Fibroblast of peridontal ligament (primary cell): Measurements from ENCODE around the gene HSD11B2.

Experiments used
- DNase-seq: peaks from one replicate; pipeline ENCODE4 v3.0.0-alpha.2; 2010; ENCODE audit errors: extremely low read depth

The HSD11B2 gene

DNA sequence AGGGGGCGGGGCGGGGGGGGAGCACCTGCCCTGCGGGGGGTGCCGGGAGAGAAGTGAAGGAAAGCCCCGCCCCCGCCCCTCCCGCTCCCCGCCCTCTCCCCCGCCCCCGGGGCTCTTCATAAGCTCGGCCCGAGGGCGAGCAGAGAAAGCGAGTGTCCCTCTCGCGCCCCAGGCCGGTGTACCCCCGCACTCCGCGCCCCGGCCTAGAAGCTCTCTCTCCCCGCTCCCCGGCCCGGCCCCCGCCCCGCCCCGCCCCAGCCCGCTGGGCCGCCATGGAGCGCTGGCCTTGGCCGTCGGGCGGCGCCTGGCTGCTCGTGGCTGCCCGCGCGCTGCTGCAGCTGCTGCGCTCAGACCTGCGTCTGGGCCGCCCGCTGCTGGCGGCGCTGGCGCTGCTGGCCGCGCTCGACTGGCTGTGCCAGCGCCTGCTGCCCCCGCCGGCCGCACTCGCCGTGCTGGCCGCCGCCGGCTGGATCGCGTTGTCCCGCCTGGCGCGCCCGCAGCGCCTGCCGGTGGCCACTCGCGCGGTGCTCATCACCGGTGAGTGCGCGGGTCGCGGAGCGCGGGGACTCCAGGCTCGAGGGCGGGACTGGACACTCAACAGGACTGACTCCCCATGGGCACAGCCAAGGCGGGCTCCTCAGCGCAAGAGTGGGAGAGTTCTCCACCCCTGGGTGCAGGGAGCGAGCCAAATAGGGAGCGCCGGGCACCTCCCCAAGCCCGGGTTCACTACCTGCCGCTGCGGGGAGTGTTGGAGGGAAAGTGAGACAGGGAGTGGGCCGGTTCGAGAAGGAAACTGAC is at the start of gene HSD11B2:
Gene HSD11B2 (plus strand): TSS at position 145 of the 798 bp plus-strand sequence. CDS start 128 bp downstream, at position 273.
- peak; percentile 27 for DNase-seq

DNA sequence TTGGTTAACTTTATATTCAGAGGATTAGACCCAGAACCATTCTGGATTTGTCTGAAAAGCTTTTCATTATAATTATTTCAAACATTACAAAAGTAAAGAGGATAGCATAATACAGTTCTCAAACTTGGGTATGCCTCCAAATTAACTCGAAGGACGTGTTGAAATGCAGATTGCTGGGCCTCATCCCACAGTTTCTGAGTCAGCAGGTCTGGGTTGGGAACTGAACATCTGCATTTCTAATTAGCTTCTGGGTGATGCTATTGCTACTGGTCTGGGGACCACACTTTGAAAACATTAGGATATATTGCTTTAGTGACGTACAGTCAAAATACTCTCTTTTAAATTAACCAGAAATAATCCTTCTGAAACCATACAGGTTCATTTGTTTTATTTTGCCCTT is 47.6 kb upstream of the HSD11B2 start:
- DNase-seq, result no peak

DNA sequence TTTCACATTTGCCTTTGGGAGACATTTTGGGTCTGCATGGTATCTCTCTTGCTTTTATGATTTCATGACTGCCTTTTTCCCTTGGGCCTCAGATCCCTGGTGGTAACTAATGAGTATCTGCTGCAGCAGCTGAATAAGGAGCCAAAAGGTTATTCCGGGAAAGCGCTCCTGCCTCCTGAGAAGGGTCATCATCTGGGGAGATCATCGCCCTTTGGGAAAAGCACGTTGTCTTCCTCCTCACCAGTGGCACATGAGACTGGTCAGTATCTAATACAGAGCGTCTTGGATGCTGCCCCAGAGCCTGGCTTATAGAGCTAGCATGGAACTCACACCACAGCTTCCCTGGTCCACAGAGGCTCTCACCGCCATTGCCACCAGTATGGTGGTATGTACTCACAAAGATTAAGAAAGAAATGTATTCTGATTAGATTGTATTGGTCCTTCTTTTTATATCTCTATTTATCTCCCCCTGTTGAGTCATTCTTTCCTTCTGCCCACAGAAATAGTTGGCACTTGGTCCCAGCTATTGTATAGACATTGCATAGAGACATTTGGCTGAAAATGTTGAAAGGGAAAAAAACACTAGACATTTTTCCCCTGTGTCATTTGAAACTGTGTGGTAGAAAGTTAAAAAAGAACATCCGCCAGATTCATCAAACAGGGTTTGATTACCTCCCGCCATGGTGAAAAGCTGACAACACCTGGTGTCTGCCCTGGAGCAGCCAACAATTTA is 46.0 kb upstream of the HSD11B2 start:
- peak; percentile 54 for DNase-seq

DNA sequence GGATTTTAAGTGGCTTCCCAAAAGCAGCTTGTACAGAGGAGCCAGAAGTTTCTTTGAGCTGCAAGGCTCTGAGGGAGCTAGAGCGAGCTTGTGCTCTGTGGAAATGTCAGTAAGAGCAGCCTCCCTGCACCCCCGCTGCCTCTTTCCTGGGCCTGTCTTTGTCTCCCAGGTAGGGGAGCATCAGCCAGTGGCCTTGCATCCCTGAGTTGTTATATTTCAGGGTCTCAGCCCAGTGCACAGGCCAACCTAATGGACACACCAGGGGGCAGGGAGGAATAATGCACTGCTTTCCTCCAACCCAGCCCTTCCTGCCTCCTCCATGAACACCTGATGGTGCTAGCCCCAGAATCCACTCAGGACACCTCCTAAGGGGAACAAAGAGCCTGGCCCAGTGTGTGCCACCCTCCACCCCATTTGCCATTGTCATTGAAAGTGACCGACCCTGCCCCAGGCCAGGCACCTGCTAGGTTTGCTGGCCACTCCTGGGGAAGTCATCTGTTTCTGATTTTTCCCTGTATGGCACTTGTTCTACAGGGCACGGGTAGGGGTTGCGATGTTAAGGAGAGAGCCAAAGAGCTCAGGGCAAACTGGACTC is 44.0 kb upstream of the HSD11B2 start:
- DNase-seq, result no peak

DNA sequence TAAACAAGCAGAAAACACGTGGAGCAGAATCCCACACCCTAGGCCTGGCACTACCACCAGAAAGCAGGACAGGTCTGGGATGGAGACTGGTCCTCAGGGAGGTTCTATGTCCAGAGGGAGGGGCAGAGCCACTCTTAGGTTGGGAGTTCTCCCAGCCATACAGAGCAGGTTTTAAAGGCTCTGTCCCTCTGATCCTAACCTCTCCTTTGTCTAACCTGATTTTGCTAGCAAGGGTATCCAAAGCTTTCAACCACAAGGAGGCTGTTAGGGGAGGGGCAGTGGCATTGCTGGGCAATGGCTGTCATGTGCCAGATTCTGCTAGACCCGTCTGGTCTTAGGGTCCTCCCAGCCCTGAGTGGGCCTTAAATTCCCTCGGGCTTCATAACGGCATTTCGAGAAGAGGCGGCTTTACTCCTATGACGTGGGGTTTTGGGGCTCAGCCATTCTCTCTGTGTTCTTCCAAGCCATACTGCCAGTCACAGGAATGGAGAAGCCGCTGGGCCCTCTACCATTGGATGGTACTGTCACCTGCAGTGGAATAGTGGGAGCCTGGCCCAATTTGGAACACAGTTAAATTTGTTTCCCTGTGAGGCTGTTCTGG is 43.3 kb upstream of the HSD11B2 start:
- DNase-seq, result no peak

DNA sequence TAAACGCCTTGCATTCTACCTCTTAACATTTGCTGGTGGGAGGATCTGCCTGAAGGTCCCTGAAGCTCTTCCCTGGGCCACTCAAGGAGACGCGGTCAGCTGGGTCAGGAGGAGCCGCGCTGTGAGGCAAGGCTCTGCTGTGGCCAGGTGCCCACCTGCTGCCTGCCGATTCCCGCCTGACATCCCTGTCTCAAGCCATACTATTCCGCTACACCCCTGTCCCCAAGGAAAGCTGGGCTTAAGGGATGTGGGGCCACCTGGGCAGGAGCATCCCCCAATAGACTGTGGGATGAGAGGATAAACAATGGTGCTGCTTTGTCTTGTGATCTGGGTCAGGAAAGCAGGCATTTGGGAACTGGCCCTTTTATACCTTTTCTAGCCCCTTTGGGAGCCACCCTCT is 42.7 kb upstream of the HSD11B2 start:
- no peak for DNase-seq

DNA sequence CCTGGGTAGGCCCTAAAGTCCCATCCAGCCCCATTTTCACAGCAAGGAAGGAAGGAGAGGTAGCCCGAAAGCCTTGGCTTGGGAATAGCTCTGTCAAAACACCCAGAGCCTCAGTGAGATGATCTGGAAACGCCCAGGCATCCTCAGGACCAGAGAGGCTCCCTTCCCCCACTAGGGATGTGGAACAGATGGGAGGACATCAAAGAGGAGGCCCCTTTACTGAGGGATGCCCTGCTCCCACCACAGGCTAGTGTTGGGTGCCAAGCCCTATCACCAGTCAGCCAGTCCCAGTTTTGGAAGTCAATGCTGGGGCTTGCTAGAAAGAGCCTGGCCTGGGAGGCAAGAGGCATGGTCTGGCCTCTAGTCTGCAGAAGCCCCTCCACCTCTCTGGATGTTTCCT is 42.3 kb upstream of the HSD11B2 start:
- DNase-seq, result no peak

DNA sequence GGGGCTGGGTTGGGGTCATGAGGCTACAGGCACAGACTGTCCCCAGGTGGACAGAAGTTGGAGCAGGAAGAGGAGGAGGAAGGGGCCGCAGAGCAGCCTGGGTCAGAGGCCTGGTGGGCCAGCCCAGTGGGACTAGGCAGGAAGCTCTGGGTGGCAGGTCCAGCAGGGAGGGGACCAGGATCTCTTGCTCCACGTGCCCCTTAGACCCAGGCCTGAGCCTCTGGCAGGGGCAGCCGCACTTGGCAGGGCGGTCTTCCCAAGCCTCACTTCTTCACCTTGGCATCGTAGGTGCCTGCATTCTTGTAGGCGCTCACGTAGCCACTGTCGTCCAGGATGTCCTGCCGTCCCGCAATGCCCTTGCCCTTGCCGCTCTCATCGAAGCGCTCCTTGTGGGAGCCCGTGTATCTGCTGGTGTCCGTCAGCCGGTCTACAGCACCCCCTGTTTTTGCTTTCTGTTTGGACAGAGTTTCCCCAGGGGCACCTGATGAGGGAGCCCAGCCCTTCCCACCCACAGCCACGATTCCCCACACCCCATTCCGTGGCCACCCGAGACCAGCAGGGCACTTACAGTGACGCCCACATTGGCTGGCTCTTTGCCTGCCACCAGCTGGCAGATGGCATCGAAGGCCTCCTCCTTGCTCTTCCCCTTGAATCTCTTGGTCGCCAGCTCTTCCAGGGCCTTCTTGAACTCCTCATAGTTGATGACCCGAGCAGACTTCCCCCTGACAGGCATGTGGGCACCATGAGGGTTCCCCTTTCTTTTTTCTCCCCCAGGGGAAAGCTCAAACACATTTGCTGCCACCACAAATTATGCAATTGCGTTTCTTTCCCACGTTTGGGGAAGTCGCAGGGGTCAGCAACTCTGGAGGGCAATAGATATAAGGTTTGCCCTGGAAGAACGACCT is 40.8 kb upstream of the HSD11B2 start:
- DNase-seq, result no peak

DNA sequence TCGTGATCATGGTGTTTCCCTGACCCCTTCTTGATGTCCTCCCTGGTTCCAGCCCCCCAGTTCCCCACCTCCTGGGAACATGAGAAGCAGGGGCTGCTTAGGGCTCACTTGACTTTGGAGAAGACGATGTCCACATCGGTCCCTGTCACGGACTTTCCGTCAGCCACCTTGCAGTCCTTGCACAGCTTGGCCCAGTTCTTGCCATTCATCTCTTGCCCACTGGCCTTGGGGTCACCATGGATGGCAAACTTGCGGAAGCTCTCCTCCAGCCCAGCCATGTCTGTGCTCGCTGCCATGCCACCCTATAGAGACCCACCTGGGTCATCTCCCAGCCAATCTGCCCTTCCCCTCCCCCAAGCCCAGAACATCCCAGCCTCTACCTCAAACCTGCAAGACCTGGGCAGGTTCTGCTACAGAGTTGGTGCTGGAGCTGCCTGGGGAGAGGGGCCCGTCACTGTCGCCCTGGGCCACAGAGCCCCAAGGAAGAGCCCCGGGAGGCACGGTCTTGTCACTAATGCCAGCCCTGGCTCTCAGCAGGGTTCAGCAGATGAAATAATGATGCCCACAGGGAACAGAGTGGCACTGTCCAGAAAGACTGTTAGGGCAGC is 40.0 kb upstream of the HSD11B2 start:
- DNase-seq, result no peak

DNA sequence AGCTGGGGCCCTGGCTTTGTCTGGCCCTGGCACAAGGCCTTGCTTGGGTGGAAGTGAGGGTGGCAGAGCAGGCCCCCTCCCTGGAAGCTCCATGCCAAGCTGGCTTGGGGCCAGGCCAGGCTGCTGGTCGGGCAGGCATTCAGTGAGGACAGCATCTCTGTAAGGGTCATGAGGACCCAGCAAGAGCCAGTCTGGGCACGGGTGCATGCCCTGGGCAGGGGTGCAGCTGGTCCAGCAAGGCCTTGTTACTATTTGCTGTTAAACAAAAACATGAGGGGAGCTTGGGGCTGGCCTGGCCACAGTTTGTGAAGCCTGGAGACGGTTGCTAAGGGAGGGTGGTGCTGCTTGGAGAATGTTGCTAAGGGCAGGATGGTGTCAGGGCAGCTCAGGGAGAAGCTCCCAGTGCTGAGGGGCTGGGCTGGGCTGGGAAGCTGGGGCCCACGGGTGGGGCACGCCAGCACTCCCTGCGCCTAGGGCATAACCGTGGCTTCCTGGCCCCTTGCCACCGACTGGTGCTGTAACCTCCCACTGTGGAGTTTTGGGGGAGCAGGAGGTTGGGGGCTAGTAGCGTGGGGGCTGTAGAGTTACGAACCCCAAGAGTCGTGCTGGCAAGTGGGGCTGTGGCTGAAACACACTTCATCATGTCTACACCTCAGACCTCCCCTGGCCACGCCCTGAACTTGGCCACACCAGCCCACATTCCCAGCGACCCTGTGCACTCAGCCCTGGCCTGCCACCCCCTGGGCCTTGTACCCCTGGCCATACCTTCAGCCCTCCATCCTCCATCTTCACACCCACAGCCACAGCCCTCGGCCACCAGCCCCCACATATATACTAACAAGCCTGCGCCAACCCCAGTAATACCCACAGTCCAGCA is 39.3 kb upstream of the HSD11B2 start:
- DNase-seq, result peak; percentile 31

DNA sequence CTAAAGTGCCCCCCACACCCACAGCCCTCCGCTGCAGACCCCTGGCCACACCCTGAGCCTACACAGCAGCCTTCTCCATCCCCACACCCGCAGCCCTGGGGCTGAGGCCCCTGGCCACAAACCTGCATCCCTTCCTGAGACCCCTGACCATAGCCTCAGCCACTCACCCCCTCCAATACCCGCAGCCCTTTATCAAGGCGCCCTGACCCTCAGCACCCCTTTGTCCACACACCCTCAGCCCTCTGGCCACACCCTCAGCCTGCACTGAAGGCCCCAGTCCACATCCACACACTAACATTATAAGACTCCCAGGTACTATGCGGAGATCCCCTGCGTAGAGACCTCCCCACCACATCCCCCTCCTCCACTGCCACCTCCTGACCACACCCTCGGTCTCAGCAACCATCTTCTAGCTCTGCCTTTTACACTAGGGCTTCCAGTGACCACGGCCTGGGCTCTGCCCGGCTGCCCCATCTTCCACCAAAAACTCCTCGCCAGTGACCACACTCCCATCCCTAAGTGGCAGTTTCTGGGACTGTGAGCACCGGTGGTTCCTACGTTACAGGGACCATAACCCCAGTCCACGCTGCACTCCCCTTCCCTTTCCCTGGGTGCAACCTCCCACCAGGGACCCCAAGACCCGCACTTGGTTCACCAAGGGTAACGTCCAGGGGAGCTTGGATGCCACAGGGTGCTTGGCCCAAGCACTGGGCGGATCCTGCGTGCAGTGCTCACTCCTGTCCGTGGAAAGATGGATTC is 38.4 kb upstream of the HSD11B2 start:
- DNase-seq, result no peak

DNA sequence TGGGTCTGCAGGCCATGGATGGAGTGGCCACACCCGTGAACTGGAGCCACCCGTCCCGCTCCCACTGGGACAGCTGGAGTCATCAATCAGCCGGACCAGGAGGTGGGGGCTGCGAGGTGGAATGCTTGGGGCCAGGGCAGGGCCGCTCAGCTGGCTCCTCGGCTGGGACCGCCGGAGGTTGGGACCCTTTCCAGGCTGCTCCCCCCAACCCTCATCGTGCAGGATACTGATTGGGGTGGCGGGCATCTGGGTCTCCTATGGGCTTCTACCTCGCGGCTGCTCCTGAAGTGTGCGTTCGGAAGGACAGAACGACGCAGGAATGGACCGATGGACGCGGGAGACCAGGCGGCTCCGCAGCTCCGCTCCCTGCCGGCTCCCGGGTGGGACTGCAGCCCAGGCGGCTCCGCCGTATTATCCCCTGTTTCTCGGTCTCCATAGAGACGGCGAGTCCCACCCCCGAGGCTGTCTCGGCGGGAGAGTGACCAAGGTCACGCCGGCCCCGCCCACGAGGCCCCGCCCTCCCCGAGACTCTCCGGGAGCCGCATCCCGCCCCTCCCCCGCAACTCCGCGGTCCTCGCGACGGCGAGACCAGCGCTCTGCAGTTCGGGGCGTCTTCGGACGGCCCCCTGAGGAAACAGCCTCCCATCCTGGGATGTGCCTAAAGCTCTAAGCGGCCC is 37.7 kb upstream of the HSD11B2 start, which contains the start of gene TPPP3:
Gene TPPP3 (minus strand): TSS at position 388 of the 677 bp plus-strand sequence. CDS start 2,387 bp downstream, outside the sequence.
- DNase-seq, result peak; percentile 69

DNA sequence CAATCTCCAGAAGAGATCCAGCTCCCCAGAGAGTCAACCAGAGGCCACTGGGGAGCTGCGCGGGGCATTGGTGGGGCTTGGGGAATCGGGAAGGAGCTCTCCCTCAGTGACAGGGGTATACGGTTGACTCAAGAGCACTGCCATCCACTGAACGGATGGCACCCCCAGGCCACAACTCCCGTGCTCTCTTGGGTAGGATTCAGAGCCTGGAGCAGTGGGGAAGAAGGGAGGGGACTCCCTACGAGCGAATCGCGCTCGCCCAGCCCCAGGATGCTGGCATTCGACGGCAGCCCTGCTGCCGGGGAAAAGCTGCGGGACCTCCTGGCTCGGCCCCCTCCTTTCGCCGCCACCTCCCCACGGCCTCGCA is 37.1 kb upstream of the HSD11B2 start:
- DNase-seq, result no peak

DNA sequence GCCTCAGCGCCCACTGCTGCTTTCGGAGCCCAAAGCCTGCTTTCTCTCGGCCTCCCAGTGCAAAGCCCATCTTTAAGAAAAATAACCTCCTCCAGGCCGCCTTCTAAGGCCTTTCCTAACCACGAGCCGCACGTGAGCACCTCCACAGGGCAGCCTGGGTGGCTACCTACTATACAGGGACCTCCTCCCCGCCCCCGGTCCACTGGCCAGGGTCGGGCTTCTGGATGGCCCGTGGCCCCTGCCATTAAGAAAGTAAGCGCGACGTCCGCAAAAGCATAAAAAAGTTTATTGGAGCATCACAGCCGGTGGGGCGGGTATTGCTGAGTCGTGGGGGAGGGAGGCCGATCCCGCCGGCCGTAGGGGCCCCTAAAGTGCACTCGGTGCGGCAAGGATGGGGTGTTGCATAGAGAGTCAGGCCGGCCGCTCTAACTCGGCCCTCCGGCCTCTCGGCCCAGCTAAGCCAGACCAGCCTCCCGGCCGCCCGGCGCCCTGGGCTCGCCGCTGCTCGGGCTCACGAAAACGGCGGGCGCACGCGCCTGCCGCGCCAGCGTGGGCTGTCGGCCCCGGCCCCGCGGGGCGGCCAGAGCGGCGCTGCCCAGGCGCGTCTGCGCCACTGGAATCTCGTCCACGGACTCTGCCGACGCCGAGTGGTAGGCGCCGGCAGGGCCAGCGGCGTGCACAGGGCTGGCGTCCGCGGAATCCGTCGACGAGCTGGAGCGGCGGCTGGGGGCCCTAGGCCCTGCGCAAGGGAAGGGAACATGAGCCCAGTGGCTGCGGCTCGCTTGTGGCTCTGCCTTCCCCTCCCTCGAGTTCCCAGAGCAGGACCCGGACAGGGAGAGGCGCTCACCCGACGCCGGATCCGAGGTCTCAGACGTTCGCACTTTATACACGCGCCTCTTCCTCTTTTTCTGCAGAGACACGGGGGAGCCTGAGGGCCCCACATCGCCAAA is 36.5 kb upstream of the HSD11B2 start:
- no peak for DNase-seq

DNA sequence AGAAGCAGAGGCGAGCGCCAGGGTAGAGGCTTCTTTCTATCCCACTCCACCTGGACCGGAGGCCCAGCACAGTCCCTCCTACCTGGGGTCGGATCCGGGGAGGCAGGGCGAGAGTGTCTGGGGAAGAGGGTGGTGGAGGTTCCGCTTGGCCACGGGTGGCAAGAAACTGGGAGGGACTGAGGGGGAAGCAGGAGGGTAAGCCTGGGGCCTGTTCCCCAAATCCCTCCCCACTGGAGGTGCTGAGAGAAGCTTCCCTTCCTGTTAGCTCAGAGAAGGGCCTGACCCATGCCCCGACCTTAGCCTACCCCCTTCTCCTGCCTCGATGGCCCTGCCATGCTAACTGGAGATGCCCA is 35.8 kb upstream of the HSD11B2 start:
- DNase-seq, result no peak

DNA sequence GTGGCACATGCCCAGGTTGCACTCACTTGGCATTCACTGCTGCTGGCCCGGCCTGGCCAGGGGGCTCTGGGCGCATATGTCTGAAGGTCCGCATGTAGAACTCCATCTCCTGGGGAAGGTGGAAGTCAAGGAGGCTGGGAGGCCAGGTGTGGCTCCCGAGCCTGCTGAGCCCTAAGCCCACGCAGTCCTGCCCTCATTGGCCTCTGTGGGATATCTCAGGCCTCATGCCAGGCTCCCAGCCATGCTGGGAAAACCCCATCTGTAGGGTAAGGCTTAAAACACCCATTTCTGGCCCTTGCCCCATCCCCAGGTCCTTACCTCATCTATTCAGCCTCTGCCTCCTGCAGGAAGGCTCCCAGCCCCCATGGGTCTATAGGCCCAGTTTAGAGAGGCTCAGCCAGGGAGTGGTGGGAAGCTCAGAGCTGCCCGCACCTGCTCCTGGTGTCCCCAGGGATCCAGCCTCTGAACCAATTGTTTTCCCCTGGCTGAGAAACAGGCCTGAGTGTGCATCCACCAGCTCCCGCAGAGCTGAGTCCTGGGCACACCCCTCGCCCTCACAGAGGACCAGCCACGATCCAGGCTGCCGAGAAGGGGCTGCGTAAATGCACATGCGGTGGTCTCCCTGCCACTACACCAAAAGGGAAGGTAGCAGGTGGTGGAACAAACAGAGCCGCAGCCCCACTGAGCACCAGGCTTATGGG is 35.3 kb upstream of the HSD11B2 start:
- no peak for DNase-seq
